K562 (cell line): ENCODE results near the gene COL25A1. TPM values are rescaled to one million over a fixed set of nuclear protein-coding genes. Genes with fewer than 3 reads are reported as not detected.

Source experiments
- ATAC-seq: fragments of 200-7000 bp; cut with Tn5 transposase; 3 replicates; pipeline ENCODE4 v1.9.1; 2020; ENCODE audit warnings: moderate library complexity
- BruUV-seq: library from RNA; stranded (reverse); fragments of 400-500 nt; replicated peaks from 2 replicates; lab custom pipeline; 2021; lab: Mats Ljungman, UMichigan
- CTCF ChIA-PET: fragments of 300-600 bp; formaldehyde crosslinking; extraction: SDS; loops from one replicate; lab custom pipeline; 2021; ENCODE audit warnings: low intra/inter-chr PET ratio; lab: Yijun Ruan, JAX
- POLR2A ChIA-PET: fragments of 300-600, 350-650 bp; sonication (Branson Sonifier 250); formaldehyde crosslinking; extraction: SDS; loops from one replicate; lab custom pipeline; 2021; ENCODE audit warnings: antibody characterized with exemption, inconsistent platforms; lab: Yijun Ruan, JAX
- DNase-seq, 4 experiments: peaks; one replicate each; pipeline versions ENCODE4 v3.0.0 to v3.0.0-alpha.2; 2011 to 2018; ENCODE audit warnings: low spot score in 3 of 4, mixed read lengths in 3 of 4; ENCODE audit errors: extremely low read depth in 1 of 4
- FAIRE-seq: peaks from 2 replicates; lab custom pipeline; 2011; peaks lifted over from hg19 to GRCh38; lab: Jason Lieb, UNC
- H2AFZ ChIP-seq: 2 replicates; pipeline ENCODE4 v1.6.0; 2011; ENCODE audit warnings: low read depth, low read length, control low read depth, inconsistent platforms
- H3K27ac ChIP-seq: fragments of 200-600 bp; 3 replicates; pipeline ENCODE4 v1.8.0; 2011; ENCODE audit warnings: low read depth, mild to moderate bottlenecking, control low read depth, inconsistent platforms, low read length, moderate library complexity, mixed read lengths; ENCODE audit errors: extremely low read depth
- H3K27me3 ChIP-seq, 2 experiments: fragments of 300-600 bp in 1 of 2; 2 replicates in 1 of 2; 3 replicates in 1 of 2; pipeline versions ENCODE4 v1.6.0 to v1.8.0; 2011; ENCODE audit warnings: inconsistent platforms in 2 of 2, low read length in 2 of 2, mild to moderate bottlenecking in 1 of 2, mixed read lengths in 1 of 2, moderate library complexity in 1 of 2; ENCODE audit not compliant: control insufficient read depth in 2 of 2, insufficient read depth in 2 of 2
- H3K36me3 ChIP-seq: fragments of 300-600 bp; 3 replicates; pipeline ENCODE4 v1.8.0; 2011; ENCODE audit warnings: mild to moderate bottlenecking, low read length, inconsistent platforms; ENCODE audit not compliant: control insufficient read depth, insufficient read depth
- H3K4me1 ChIP-seq, 2 experiments: fragments of 200-600 bp in 1 of 2; replicated peaks in 1 of 2; 2 replicates in 1 of 2; 3 replicates in 1 of 2; pipeline versions ENCODE4 v1.5.1 to v1.8.0; 2011; ENCODE audit warnings: inconsistent platforms in 2 of 2, low read length in 2 of 2, mild to moderate bottlenecking in 1 of 2, mixed read lengths in 1 of 2, moderate library complexity in 1 of 2; ENCODE audit not compliant: control insufficient read depth in 2 of 2, insufficient read depth in 2 of 2
- H3K4me2 ChIP-seq: 2 replicates; pipeline ENCODE4 v1.6.1; 2011; ENCODE audit warnings: low read length, control low read depth, inconsistent platforms, mixed read lengths; ENCODE audit not compliant: insufficient read depth
- H3K4me3 ChIP-seq: fragments of 200-600 bp; sonication (generic), shearing (Covaris generic); 2 replicates; pipeline ENCODE4 v1.5.1; 2016; ENCODE audit warnings: control low read depth, inconsistent platforms
- H3K79me2 ChIP-seq: fragments of 200-600 bp; 3 replicates; pipeline ENCODE4 v1.8.0; 2011; ENCODE audit warnings: low read length, inconsistent platforms; ENCODE audit not compliant: control insufficient read depth, insufficient read depth
- H3K9ac ChIP-seq, 2 experiments: 2 replicates each; pipeline versions ENCODE4 v1.6.0 to v1.6.1; 2011; ENCODE audit warnings: low read depth in 2 of 2, low read length in 2 of 2, control low read depth in 1 of 2, inconsistent platforms in 1 of 2, mild to moderate bottlenecking in 1 of 2, mixed read lengths in 1 of 2; ENCODE audit not compliant: insufficient read depth in 1 of 2
- H3K9me1 ChIP-seq: one replicate; pipeline ENCODE4 v1.6.0; 2011; ENCODE audit warnings: inconsistent platforms, mild to moderate bottlenecking, low read length, moderate library complexity; ENCODE audit not compliant: control insufficient read depth, insufficient read depth
- H3K9me3 ChIP-seq: replicated peaks from 2 replicates; pipeline ENCODE4 v1.5.1; 2011; ENCODE audit warnings: low read depth, low read length, inconsistent platforms; ENCODE audit not compliant: control insufficient read depth, insufficient read depth
- H4K20me1 ChIP-seq: replicated peaks from 2 replicates; pipeline ENCODE4 v1.6.1; 2011; ENCODE audit warnings: low read length, inconsistent platforms, mixed read lengths; ENCODE audit not compliant: control insufficient read depth, insufficient read depth
- CC2D1A ChIP-seq: fragments of 450-650 bp; IDR thresholded peaks from 2 replicates; pipeline ENCODE4 v1.6.1; 2017; ENCODE audit warnings: mild to moderate bottlenecking
- RCOR1 ChIP-seq, 2 experiments: IDR thresholded peaks; 2 replicates each; pipeline ENCODE4 v1.6.1; 2012; ENCODE audit warnings: low read depth in 2 of 2, low read length in 2 of 2, borderline replicate concordance in 1 of 2, improper control_type of control experiment in 1 of 2
- SLC30A9 ChIP-seq: fragments of 250-450 bp; sonication (Bioruptor Pico); IDR thresholded peaks from 2 replicates; pipeline ENCODE4 v1.8.0; 2022; ENCODE audit warnings: mild to moderate bottlenecking, moderate library complexity
- WGBS: fragments of 100-300 bp; shearing (Covaris generic); methylation state at CpG from one replicate; pipeline ENCODE4 v1.1.6; 2016; ENCODE audit warnings: low coverage, mixed read lengths; ENCODE audit not compliant: insufficient coverage; ENCODE audit errors: missing lambda C conversion rate; 5-methylcytosine and 5-hydroxymethylcytosine counted together
- in situ Hi-C: fragments of 300-500 bp; cut with MboI; formaldehyde crosslinking; loops from 4 replicates; pipeline ENCODE4 v1.15.0; 2018; ENCODE audit warnings: inconsistent platforms, mixed read lengths
- intact Hi-C: fragments of 100-400 bp; cut with micrococcal nuclease; formaldehyde crosslinking; loops from 2 replicates; pipeline ENCODE4 v1.14.2; 2022
- polyA plus RNA-seq, 8 experiments: library from polyadenylated mRNA; depleted of rRNA in 4 of 8; stranded (reverse) in 5 of 8; unstranded in 3 of 8; fragments of >200 nt; fragmentation: Nextera tagmentation in 2 of 8; fragmentation: Illumina TruSeq in 1 of 8; extraction: Ambion mirVana in 2 of 8; extraction: Trizol in 1 of 8; gene quantifications; 2 replicates each; pipeline versions ENCODE4 v1.2.1 to v1.2.3, GENCODE V29; 2011 to 2014; ENCODE audit warnings: inconsistent platforms in 1 of 8, missing spikeins in 1 of 8
- total RNA-seq, 7 experiments: library from RNA; depleted of rRNA in 6 of 7; stranded (reverse); fragments of >200 nt in 6 of 7; fragmentation: Illumina TruSeq in 2 of 7; extraction: Trizol in 2 of 7; gene quantifications; 2 replicates each; pipeline versions ENCODE4 v1.2.1 to v1.2.3, GENCODE V29; 2011 to 2021; ENCODE audit warnings: low replicate concordance in 1 of 7
- TF ChIP-seq, protein P1 (sequence below): fragments of 250-450 bp; sonication (Bioruptor Pico); IDR thresholded peaks from 2 replicates; pipeline ENCODE4 v1.5.0; 2020; ENCODE audit warnings: mild to moderate bottlenecking, borderline replicate concordance

Gene COL25A1
- total and polyA plus RNA-seq, 9 of the 15 experiments (the other 6 are each of a cell fraction or from before 2014, with no cell fraction given) = 0.03 to 0.62 (median 0.27) TPM

DNA sequence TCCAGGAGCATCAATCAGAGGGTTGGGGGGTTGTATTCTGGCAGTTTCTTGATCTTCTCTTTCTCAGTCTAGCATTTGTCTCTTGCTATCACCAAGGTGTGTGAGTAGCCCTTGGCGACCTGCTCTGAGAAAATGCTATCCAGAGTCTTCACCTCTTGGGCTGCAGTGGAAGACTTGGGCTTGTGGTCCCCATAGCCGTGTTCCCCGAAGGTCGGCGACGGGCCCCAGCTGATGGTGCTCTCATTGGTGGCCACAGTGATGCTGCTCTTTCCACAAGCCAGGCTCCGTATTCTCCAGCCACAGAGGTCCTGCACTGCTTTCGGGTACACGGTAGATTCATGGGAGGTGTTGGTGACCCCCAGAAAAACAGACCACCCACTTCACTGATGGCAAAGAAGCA, 513.7 kb downstream of the COL25A1 start:
- FAIRE-seq (no peak), DNase-seq (no peak), ATAC-seq (no peak)
- BruUV-seq = no TSS peak
- Histone ChIP-seq H3K9me3 (no peaks in the 10 kb centered on the region), H3K27me3 (peaks cover 13 to 38% of the 10 kb centered on the region in 2 experiments), H3K79me2 (no peaks in the 10 kb centered on the region), H3K36me3 (no peaks in the 10 kb centered on the region), H2AFZ (no peak overlapping the region), H3K9me1 (no peaks in the 10 kb centered on the region), H3K4me2 (no peak overlapping the region), H4K20me1 (no peaks in the 10 kb centered on the region), H3K4me1 (no peaks in the 10 kb centered on the region; a peak in 1 of 5 replicates), H3K27ac (no peak overlapping the region), H3K9ac (no peak overlapping the region), H3K4me3 (no peak overlapping the region)
- ChIA-PET POLR2A (interaction anchor here (0.6 to 1.0 kb wide), 2 partner anchors 69 to 126 kb away, joined by 3 to 4 read pairs; no protein-coding TSS in a partner anchor), CTCF (no interaction called here)
- intact Hi-C loops = loop anchor here (10.0 kb wide), 1 partner anchor 104 kb away; no protein-coding TSS in a partner anchor
- TF ChIP-seq CC2D1A (no peak), SLC30A9 (CRISPR knock-in tag) (no peak), RCOR1 (IDR thresholded peaks at IDR 0.05; ENCODE audit: borderline replicate concordance in 1 of 2, low read depth in 2 of 2, low read length in 2 of 2) (no peak)
- TF ChIP-seq, protein P1, sequence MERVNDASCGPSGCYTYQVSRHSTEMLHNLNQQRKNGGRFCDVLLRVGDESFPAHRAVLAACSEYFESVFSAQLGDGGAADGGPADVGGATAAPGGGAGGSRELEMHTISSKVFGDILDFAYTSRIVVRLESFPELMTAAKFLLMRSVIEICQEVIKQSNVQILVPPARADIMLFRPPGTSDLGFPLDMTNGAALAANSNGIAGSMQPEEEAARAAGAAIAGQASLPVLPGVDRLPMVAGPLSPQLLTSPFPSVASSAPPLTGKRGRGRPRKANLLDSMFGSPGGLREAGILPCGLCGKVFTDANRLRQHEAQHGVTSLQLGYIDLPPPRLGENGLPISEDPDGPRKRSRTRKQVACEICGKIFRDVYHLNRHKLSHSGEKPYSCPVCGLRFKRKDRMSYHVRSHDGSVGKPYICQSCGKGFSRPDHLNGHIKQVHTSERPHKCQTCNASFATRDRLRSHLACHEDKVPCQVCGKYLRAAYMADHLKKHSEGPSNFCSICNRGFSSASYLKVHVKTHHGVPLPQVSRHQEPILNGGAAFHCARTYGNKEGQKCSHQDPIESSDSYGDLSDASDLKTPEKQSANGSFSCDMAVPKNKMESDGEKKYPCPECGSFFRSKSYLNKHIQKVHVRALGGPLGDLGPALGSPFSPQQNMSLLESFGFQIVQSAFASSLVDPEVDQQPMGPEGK (CRISPR knock-in tag) = no peak
- in situ Hi-C loops = no loop called here
- 0% methylated on average over 9 of the region's 9 CpGs for WGBS
